IPS-18a (cell line): ENCODE measurements around the gene AMER2.

ENCODE experiments used
- H3K27ac ChIP-seq: one replicate; pipeline ENCODE4 v1.5.1; 2013; ENCODE audit warnings: low read length
- H3K27me3 ChIP-seq: one replicate; pipeline ENCODE4 v1.6.1; 2013; ENCODE audit warnings: mild to moderate bottlenecking, low read length; ENCODE audit not compliant: control insufficient read depth, insufficient read depth
- H3K36me3 ChIP-seq: one replicate; pipeline ENCODE4 v1.6.1; 2013; ENCODE audit warnings: low read depth, low read length; ENCODE audit not compliant: control insufficient read depth
- H3K4me1 ChIP-seq: one replicate; pipeline ENCODE4 v1.6.1; 2013; ENCODE audit warnings: low read depth, low read length; ENCODE audit not compliant: control insufficient read depth
- H3K4me3 ChIP-seq: one replicate; pipeline ENCODE4 v1.5.1; 2013; ENCODE audit warnings: low read length
- H3K9ac ChIP-seq: one replicate; pipeline ENCODE4 v1.6.1; 2013; ENCODE audit warnings: mild to moderate bottlenecking, low read length, moderate library complexity
- H3K9me3 ChIP-seq: one replicate; pipeline ENCODE4 v1.6.1; 2013; ENCODE audit warnings: low read depth, low read length; ENCODE audit not compliant: control insufficient read depth

The AMER2 gene

GRCh38 chr13:25179832-25180774 lies 8.0 kb upstream of the AMER2 start:
- no peak overlapping the region for H3K4me3 ChIP-seq
- peaks cover 11% of the 10 kb centered on the region for H3K4me1 ChIP-seq
- no peaks in the 10 kb centered on the region for H3K9me3 ChIP-seq
- H3K27me3 ChIP-seq: no peaks in the 10 kb centered on the region
- no peak overlapping the region for H3K9ac ChIP-seq
- no peak overlapping the region for H3K27ac ChIP-seq
- H3K36me3 ChIP-seq: no peaks in the 10 kb centered on the region

GRCh38 chr13:25179011-25179410 lies 6.9 kb upstream of the AMER2 start:
- Histone ChIP-seq H3K27me3 (peaks cover 4% of the 10 kb centered on the region), H3K4me3 (no peak overlapping the region), H3K4me1 (peaks cover 11% of the 10 kb centered on the region), H3K9me3 (no peaks in the 10 kb centered on the region), H3K27ac (no peak overlapping the region), H3K36me3 (no peaks in the 10 kb centered on the region), H3K9ac (no peak overlapping the region)

GRCh38 chr13:25178070-25178469 lies 6.0 kb upstream of the AMER2 start:
- Histone ChIP-seq H3K27me3 (peaks cover 14% of the 10 kb centered on the region), H3K4me3 (no peak overlapping the region), H3K4me1 (peaks cover 21% of the 10 kb centered on the region), H3K9me3 (no peaks in the 10 kb centered on the region), H3K27ac (no peak overlapping the region), H3K36me3 (no peaks in the 10 kb centered on the region), H3K9ac (no peak overlapping the region)

- no peaks in the 10 kb centered on the region for H3K9me3 ChIP-seq
- no peak overlapping the region for H3K4me3 ChIP-seq
- no peak overlapping the region for H3K27ac ChIP-seq
- no peaks in the 10 kb centered on the region for H3K36me3 ChIP-seq
- peaks cover 24% of the 10 kb centered on the region for H3K4me1 ChIP-seq
- H3K9ac ChIP-seq: no peak overlapping the region
- H3K27me3 ChIP-seq: peaks cover 18% of the 10 kb centered on the region
These were observed 5.5 kb upstream of the AMER2 start for GRCh38 chr13:25177636-25178035.

- peaks cover 24% of the 10 kb centered on the region for H3K27me3 ChIP-seq
- H3K4me3 ChIP-seq: no peak overlapping the region
- no peak overlapping the region for H3K27ac ChIP-seq
- H3K9ac ChIP-seq: no peak overlapping the region
- peaks cover 28% of the 10 kb centered on the region for H3K4me1 ChIP-seq
- H3K36me3 ChIP-seq: no peaks in the 10 kb centered on the region
- no peaks in the 10 kb centered on the region for H3K9me3 ChIP-seq
These were observed 4.9 kb upstream of the AMER2 start for GRCh38 chr13:25177012-25177411.

GRCh38 chr13:25175431-25175830 lies 3.3 kb upstream of the AMER2 start:
- H3K9me3 ChIP-seq: no peaks in the 10 kb centered on the region
- peaks cover 23% of the 10 kb centered on the region for H3K4me1 ChIP-seq
- H3K27me3 ChIP-seq: peaks cover 40% of the 10 kb centered on the region
- no peak overlapping the region for H3K9ac ChIP-seq
- no peak overlapping the region for H3K4me3 ChIP-seq
- H3K36me3 ChIP-seq: no peaks in the 10 kb centered on the region
- H3K27ac ChIP-seq: no peak overlapping the region

- peaks cover 21% of the 10 kb centered on the region for H3K4me1 ChIP-seq
- peaks cover 44% of the 10 kb centered on the region for H3K27me3 ChIP-seq
- H3K9ac ChIP-seq: no peak overlapping the region
- no peaks in the 10 kb centered on the region for H3K36me3 ChIP-seq
- no peaks in the 10 kb centered on the region for H3K9me3 ChIP-seq
- H3K27ac ChIP-seq: no peak overlapping the region
- no peak overlapping the region for H3K4me3 ChIP-seq
These were observed 2.9 kb upstream of the AMER2 start for GRCh38 chr13:25175026-25175425.

- no peak overlapping the region for H3K27ac ChIP-seq
- H3K9me3 ChIP-seq: no peaks in the 10 kb centered on the region
- H3K4me3 ChIP-seq: no peak overlapping the region
- H3K4me1 ChIP-seq: peaks cover 21% of the 10 kb centered on the region
- no peak overlapping the region for H3K9ac ChIP-seq
- peaks cover 51% of the 10 kb centered on the region for H3K27me3 ChIP-seq
- no peaks in the 10 kb centered on the region for H3K36me3 ChIP-seq
These were observed 2.2 kb upstream of the AMER2 start for GRCh38 chr13:25174304-25174703.

- Histone ChIP-seq H3K9ac (no peak overlapping the region), H3K27me3 (peaks cover 61% of the 10 kb centered on the region), H3K9me3 (no peaks in the 10 kb centered on the region), H3K27ac (no peak overlapping the region), H3K36me3 (no peaks in the 10 kb centered on the region), H3K4me1 (peaks cover 26% of the 10 kb centered on the region), H3K4me3 (peak overlapping the region; percentile 56)
These were observed 179 bp upstream of the AMER2 start for GRCh38 chr13:25172303-25172630.

GRCh38 chr13:25171170-25171516 lies 945 bp downstream of the AMER2 start:
- H3K27me3 ChIP-seq: peaks cover 61% of the 10 kb centered on the region
- peak overlapping the region; percentile 56 for H3K4me3 ChIP-seq
- H3K36me3 ChIP-seq: no peaks in the 10 kb centered on the region
- no peak overlapping the region for H3K9ac ChIP-seq
- no peak overlapping the region for H3K27ac ChIP-seq
- H3K9me3 ChIP-seq: no peaks in the 10 kb centered on the region
- peaks cover 26% of the 10 kb centered on the region for H3K4me1 ChIP-seq

- Histone ChIP-seq H3K9ac (no peak overlapping the region), H3K4me3 (peak overlapping the region; percentile 56), H3K36me3 (no peaks in the 10 kb centered on the region), H3K27me3 (peaks cover 61% of the 10 kb centered on the region), H3K4me1 (peaks cover 29% of the 10 kb centered on the region), H3K9me3 (no peaks in the 10 kb centered on the region), H3K27ac (no peak overlapping the region)
These were observed 1.5 kb downstream of the AMER2 start for GRCh38 chr13:25170554-25171111.
